ENCODE data around the gene BCAN. TPM values are rescaled to one million over a fixed set of nuclear protein-coding genes. Genes with fewer than 3 reads are reported as not detected.

BCAN gene
- total RNA-seq, 1 experiment from 2014 or later, result 3.6 TPM

- no peak for TF ChIP-seq ZNF263 (CRISPR knock-in tag; IDR thresholded peaks at IDR 0.05; ENCODE audit: low read depth)
- TF ChIP-seq, protein P1, sequence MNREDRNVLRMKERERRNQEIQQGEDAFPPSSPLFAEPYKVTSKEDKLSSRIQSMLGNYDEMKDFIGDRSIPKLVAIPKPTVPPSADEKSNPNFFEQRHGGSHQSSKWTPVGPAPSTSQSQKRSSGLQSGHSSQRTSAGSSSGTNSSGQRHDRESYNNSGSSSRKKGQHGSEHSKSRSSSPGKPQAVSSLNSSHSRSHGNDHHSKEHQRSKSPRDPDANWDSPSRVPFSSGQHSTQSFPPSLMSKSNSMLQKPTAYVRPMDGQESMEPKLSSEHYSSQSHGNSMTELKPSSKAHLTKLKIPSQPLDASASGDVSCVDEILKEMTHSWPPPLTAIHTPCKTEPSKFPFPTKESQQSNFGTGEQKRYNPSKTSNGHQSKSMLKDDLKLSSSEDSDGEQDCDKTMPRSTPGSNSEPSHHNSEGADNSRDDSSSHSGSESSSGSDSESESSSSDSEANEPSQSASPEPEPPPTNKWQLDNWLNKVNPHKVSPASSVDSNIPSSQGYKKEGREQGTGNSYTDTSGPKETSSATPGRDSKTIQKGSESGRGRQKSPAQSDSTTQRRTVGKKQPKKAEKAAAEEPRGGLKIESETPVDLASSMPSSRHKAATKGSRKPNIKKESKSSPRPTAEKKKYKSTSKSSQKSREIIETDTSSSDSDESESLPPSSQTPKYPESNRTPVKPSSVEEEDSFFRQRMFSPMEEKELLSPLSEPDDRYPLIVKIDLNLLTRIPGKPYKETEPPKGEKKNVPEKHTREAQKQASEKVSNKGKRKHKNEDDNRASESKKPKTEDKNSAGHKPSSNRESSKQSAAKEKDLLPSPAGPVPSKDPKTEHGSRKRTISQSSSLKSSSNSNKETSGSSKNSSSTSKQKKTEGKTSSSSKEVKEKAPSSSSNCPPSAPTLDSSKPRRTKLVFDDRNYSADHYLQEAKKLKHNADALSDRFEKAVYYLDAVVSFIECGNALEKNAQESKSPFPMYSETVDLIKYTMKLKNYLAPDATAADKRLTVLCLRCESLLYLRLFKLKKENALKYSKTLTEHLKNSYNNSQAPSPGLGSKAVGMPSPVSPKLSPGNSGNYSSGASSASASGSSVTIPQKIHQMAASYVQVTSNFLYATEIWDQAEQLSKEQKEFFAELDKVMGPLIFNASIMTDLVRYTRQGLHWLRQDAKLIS (CRISPR knock-in tag; IDR thresholded peaks at IDR 0.05; ENCODE audit: borderline replicate concordance), result no peak
- TF ChIP-seq CTCF (IDR thresholded peaks at IDR 0.05), result peak; percentile 87
- no peak for TF ChIP-seq TCF7 (CRISPR knock-in tag; IDR thresholded peaks at IDR 0.05; ENCODE audit: low read depth)
- peak; percentile 63 for TF ChIP-seq MAX (CRISPR knock-in tag; IDR thresholded peaks at IDR 0.05)
- TF ChIP-seq FOXP1 (CRISPR knock-in tag; IDR thresholded peaks at IDR 0.05; ENCODE audit: borderline replicate concordance), result peak; percentile 53; the same call in 1 of the 2 replicates
- peak; percentile 58; the same call in 1 of the 2 replicates for TF ChIP-seq SP1 (CRISPR knock-in tag; conservative IDR thresholded peaks at IDR 0.05)
- TF ChIP-seq, protein P2, sequence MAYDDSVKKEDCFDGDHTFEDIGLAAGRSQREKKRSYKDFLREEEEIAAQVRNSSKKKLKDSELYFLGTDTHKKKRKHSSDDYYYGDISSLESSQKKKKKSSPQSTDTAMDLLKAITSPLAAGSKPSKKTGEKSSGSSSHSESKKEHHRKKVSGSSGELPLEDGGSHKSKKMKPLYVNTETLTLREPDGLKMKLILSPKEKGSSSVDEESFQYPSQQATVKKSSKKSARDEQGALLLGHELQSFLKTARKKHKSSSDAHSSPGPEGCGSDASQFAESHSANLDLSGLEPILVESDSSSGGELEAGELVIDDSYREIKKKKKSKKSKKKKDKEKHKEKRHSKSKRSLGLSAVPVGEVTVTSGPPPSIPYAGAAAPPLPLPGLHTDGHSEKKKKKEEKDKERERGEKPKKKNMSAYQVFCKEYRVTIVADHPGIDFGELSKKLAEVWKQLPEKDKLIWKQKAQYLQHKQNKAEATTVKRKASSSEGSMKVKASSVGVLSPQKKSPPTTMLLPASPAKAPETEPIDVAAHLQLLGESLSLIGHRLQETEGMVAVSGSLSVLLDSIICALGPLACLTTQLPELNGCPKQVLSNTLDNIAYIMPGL (CRISPR knock-in tag; IDR thresholded peaks at IDR 0.05), result peak; percentile 70; the same call in 1 of the 2 replicates
- no peak for TF ChIP-seq IRF2 (CRISPR knock-in tag; IDR thresholded peaks at IDR 0.05; ENCODE audit: borderline replicate concordance, low read depth)
- no peak for TF ChIP-seq FOXK1 (CRISPR knock-in tag; IDR thresholded peaks at IDR 0.05)
- TF ChIP-seq, protein P3, sequence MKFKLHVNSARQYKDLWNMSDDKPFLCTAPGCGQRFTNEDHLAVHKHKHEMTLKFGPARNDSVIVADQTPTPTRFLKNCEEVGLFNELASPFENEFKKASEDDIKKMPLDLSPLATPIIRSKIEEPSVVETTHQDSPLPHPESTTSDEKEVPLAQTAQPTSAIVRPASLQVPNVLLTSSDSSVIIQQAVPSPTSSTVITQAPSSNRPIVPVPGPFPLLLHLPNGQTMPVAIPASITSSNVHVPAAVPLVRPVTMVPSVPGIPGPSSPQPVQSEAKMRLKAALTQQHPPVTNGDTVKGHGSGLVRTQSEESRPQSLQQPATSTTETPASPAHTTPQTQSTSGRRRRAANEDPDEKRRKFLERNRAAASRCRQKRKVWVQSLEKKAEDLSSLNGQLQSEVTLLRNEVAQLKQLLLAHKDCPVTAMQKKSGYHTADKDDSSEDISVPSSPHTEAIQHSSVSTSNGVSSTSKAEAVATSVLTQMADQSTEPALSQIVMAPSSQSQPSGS (CRISPR knock-in tag; IDR thresholded peaks at IDR 0.05; ENCODE audit: borderline replicate concordance, low read depth), result no peak
Observed at GRCh38 chr1:156689035-156689952, 47.4 kb downstream of the BCAN start (continued).

- Mint-ChIP-seq H3K27me3 (ENCODE audit: low read depth) (peaks cover 7% of the 10 kb centered on the region; the same call in 1 of the 2 replicates), H3K27ac (peak overlapping the region; percentile 25; the same call in 1 of the 2 replicates), H3K9me3 (no peaks in the 10 kb centered on the region), H3K36me3 (no peaks in the 10 kb centered on the region), H3K4me3 (peak overlapping the region; percentile 74), H3K4me1 (peaks cover 59% of the 10 kb centered on the region)
- DNase-seq (ENCODE audit: low spot score) (no peak), ATAC-seq (no peak)
- ChIA-PET CTCF (interaction anchor here (0.6 to 17.1 kb wide), 61 partner anchors 7 to 237 kb away, joined by 3 to 1553 read pairs (median 6); partner anchors contain the start of genes BCAN, CRABP2, HAPLN2 and HDGF), POLR2A (interaction anchor here (0.9 to 8.0 kb wide), 15 partner anchors 9 to 170 kb away, joined by 3 to 195 read pairs (median 5); partner anchors contain the start of genes CRABP2, HDGF, ISG20L2 and METTL25B)
- TF ChIP-seq ZMAT4 (CRISPR knock-in tag; IDR thresholded peaks at IDR 0.05) (no peak), FOXJ3 (CRISPR knock-in tag; IDR thresholded peaks at IDR 0.05; ENCODE audit: borderline replicate concordance) (no peak), GTF2I (CRISPR knock-in tag; conservative IDR thresholded peaks at IDR 0.05) (peak; percentile 95), E2F5 (CRISPR knock-in tag; IDR thresholded peaks at IDR 0.05) (no peak), JUN (CRISPR knock-in tag; IDR thresholded peaks at IDR 0.05) (no peak)
Observed at GRCh38 chr1:156689953-156690674, 48.2 kb downstream of the BCAN start.
